ENCODE results near the gene GAN.

DNA sequence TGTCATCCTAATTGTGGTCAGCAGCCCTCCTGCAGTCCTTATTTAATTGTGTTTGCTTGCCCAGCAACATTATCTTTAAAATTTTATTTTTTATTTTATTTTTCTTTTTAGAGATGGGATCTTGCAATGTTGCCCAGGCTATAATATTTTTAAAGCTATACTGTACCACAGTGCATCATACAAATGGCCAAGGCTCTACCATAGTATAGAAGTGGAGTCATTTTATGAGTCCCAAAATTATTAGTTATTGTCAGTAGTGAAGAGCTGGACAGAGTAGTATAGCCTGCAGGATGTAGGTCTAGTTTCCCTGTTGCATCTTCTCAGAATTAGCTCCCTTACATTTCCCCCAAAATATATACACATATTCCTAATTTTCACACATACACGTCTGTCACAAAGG lies 44.1 kb downstream of the GAN start:
- TF ChIP-seq, protein P1, sequence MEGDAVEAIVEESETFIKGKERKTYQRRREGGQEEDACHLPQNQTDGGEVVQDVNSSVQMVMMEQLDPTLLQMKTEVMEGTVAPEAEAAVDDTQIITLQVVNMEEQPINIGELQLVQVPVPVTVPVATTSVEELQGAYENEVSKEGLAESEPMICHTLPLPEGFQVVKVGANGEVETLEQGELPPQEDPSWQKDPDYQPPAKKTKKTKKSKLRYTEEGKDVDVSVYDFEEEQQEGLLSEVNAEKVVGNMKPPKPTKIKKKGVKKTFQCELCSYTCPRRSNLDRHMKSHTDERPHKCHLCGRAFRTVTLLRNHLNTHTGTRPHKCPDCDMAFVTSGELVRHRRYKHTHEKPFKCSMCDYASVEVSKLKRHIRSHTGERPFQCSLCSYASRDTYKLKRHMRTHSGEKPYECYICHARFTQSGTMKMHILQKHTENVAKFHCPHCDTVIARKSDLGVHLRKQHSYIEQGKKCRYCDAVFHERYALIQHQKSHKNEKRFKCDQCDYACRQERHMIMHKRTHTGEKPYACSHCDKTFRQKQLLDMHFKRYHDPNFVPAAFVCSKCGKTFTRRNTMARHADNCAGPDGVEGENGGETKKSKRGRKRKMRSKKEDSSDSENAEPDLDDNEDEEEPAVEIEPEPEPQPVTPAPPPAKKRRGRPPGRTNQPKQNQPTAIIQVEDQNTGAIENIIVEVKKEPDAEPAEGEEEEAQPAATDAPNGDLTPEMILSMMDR (IDR thresholded peaks at IDR 0.05; ENCODE audit: low read depth, low read length): no peak
- TF ChIP-seq EZH2phosphoT487 (IDR thresholded peaks at IDR 0.05; ENCODE audit: low read depth): no peak

Measured in OCI-LY3 (cell line).